HCT116 (cell line): ENCODE measurements around the gene ZNF611. TPM values are rescaled to one million over a fixed set of nuclear protein-coding genes. Genes with fewer than 3 reads are reported as not detected.
A peak's percentile ranks its signal among the peaks of the same experiment; 100 is the strongest.
"Not testable (repeated sequence)": the region's sequence is repeated elsewhere in the genome, so short reads cannot be mapped to it uniquely, and the experiment has no call there.

ENCODE experiments used
- ATAC-seq: fragments of 200-7000 bp; cut with Tn5 transposase; 2 replicates; pipeline ENCODE4 v1.9.1; 2020; ENCODE audit warnings: mild to moderate bottlenecking, moderate library complexity
- Bru-seq: library from RNA; stranded (reverse); fragments of 400-500 nt; gene quantifications from one replicate; lab custom pipeline; 2021; lab: Mats Ljungman, UMichigan
- BruChase-seq, 2 experiments: library from RNA; stranded (reverse); fragments of 400-500 nt; gene quantifications; one replicate each; lab custom pipeline; 2021; lab: Mats Ljungman, UMichigan
- BruUV-seq: library from RNA; stranded (reverse); fragments of 400-500 nt; replicated peaks from 2 replicates; lab custom pipeline; 2021; lab: Mats Ljungman, UMichigan
- CTCF ChIA-PET: fragments of 300-600 bp; sonication (Branson Sonifier 250); formaldehyde crosslinking; loops from one replicate; lab custom pipeline; 2021; ENCODE audit warnings: antibody characterized with exemption; lab: Charles Lee
- POLR2A ChIA-PET: fragments of 300-600, 350-600 bp; sonication (Branson Sonifier 250); formaldehyde crosslinking; loops from one replicate; lab custom pipeline; 2021; ENCODE audit warnings: antibody characterized with exemption; lab: Charles Lee
- RAD21 ChIA-PET, 2 experiments: fragments of 300-600 bp; sonication (Branson Sonifier 250); formaldehyde crosslinking; loops; one replicate each; lab custom pipeline; 2023; ENCODE audit warnings: low total read pairs in 2 of 2; ENCODE audit not compliant: uncharacterized antibody in 2 of 2, unreplicated experiment in 2 of 2, low non-redundant PET in 1 of 2; lab: Charles Lee
- DNase-seq: peaks from one replicate; pipeline ENCODE4 v3.0.0-alpha.2; 2010; ENCODE audit warnings: low read depth, low spot score
- H2AFZ ChIP-seq: fragments of 200-600 bp; shearing (Covaris generic), sonication (generic); 2 replicates; pipeline ENCODE4 v1.6.1; 2017; ENCODE audit warnings: low read depth, mixed run types, mixed read lengths, antibody characterized with exemption, low read length; ENCODE audit not compliant: poor library complexity, severe bottlenecking
- H3K27ac ChIP-seq: 2 replicates; pipeline ENCODE4 v1.5.1; 2012; ENCODE audit warnings: low read depth, low read length
- H3K27me3 ChIP-seq: fragments of 200-600 bp; sonication (generic); 2 replicates; pipeline ENCODE4 v1.6.1; 2016; ENCODE audit warnings: mixed run types, low read length, mixed read lengths; ENCODE audit not compliant: insufficient read depth
- H3K36me3 ChIP-seq, 2 experiments: fragments of 200-500 bp in 1 of 2; fragments of 200-600 bp in 1 of 2; sonication (Bioruptor generic) in 1 of 2; sonication (generic) in 1 of 2; 2 replicates each; pipeline versions ENCODE4 v1.5.1 to v1.6.1; 2014 to 2016; ENCODE audit warnings: low read length in 2 of 2, inconsistent platforms in 1 of 2, mixed read lengths in 1 of 2, mixed run types in 1 of 2; ENCODE audit not compliant: insufficient read depth in 2 of 2, control insufficient read depth in 1 of 2
- H3K4me1 ChIP-seq, 2 experiments: fragments of 200-600 bp in 1 of 2; sonication (generic) in 1 of 2; 2 replicates each; pipeline versions ENCODE4 v1.5.1 to v1.6.1; 2012 to 2017; ENCODE audit warnings: low read length in 2 of 2, inconsistent platforms in 1 of 2, mild to moderate bottlenecking in 1 of 2, mixed read lengths in 1 of 2, mixed run types in 1 of 2, moderate library complexity in 1 of 2; ENCODE audit not compliant: insufficient read depth in 2 of 2, control insufficient read depth in 1 of 2
- H3K4me2 ChIP-seq: fragments of 200-600 bp; sonication (generic); 2 replicates; pipeline ENCODE4 v1.6.1; 2017; ENCODE audit warnings: mixed run types, low read length, mixed read lengths
- H3K4me3 ChIP-seq, 2 experiments: fragments of 200-600 bp in 1 of 2; sonication (generic) in 1 of 2; replicated peaks in 1 of 2; 2 replicates each; pipeline ENCODE4 v1.5.1; 2011 to 2016; ENCODE audit warnings: low read length in 2 of 2, control low read depth in 1 of 2, low read depth in 1 of 2, mild to moderate bottlenecking in 1 of 2, mixed read lengths in 1 of 2, mixed run types in 1 of 2
- H3K79me2 ChIP-seq: fragments of 200-600 bp; sonication (generic); 2 replicates; pipeline ENCODE4 v1.6.1; 2017; ENCODE audit warnings: mild to moderate bottlenecking, mixed run types, low read length, moderate library complexity, mixed read lengths; ENCODE audit not compliant: insufficient read depth
- H3K9ac ChIP-seq: fragments of 200-600 bp; sonication (generic); 2 replicates; pipeline ENCODE4 v1.6.1; 2016; ENCODE audit warnings: low read length, mixed read lengths
- H3K9me2 ChIP-seq: fragments of 200-600 bp; sonication (generic), shearing (Covaris generic); 2 replicates; pipeline ENCODE4 v1.6.1; 2017; ENCODE audit warnings: mixed run types, mild to moderate bottlenecking, moderate library complexity; ENCODE audit not compliant: insufficient read depth
- H3K9me3 ChIP-seq, 2 experiments: fragments of 200-500 bp in 1 of 2; fragments of 200-600 bp in 1 of 2; sonication (Bioruptor generic) in 1 of 2; sonication (generic) in 1 of 2; 2 replicates each; pipeline ENCODE4 v1.6.1; 2014 to 2017; ENCODE audit warnings: low read length in 2 of 2, mixed read lengths in 2 of 2, inconsistent platforms in 1 of 2, low read depth in 1 of 2, mild to moderate bottlenecking in 1 of 2, mixed run types in 1 of 2, moderate library complexity in 1 of 2; ENCODE audit not compliant: control insufficient read depth in 1 of 2, insufficient read depth in 1 of 2
- H4K20me1 ChIP-seq: fragments of 200-600 bp; sonication (generic), shearing (Covaris generic); 2 replicates; pipeline ENCODE4 v1.6.1; 2017; ENCODE audit warnings: mixed run types, mild to moderate bottlenecking, moderate library complexity; ENCODE audit not compliant: insufficient read depth
- CTCF ChIP-seq, 3 experiments: fragments of 200-600 bp in 1 of 3; sonication (generic) in 1 of 3; IDR thresholded peaks in 2 of 3; conservative IDR thresholded peaks in 1 of 3; 2 replicates each; pipeline ENCODE4 v1.5.1; 2012 to 2017; ENCODE audit warnings: low read depth in 2 of 3, low read length in 2 of 3, antibody characterized with exemption in 1 of 3, borderline replicate concordance in 1 of 3, control low read depth in 1 of 3, mild to moderate bottlenecking in 1 of 3, mixed read lengths in 1 of 3, mixed run types in 1 of 3, moderate library complexity in 1 of 3; ENCODE audit not compliant: insufficient read depth in 1 of 3
- ELF1 ChIP-seq: IDR thresholded peaks from 2 replicates; pipeline ENCODE4 v1.6.1; 2012; ENCODE audit warnings: low read depth, borderline replicate concordance
- FOSL1 ChIP-seq: IDR thresholded peaks from 2 replicates; pipeline ENCODE4 v1.6.1; 2012; ENCODE audit warnings: low read depth
- JUND ChIP-seq: IDR thresholded peaks from 2 replicates; pipeline ENCODE4 v1.6.1; 2012
- POLR2A ChIP-seq: IDR thresholded peaks from 2 replicates; pipeline ENCODE4 v1.7.0; 2011; ENCODE audit warnings: borderline replicate concordance; ENCODE audit not compliant: insufficient read depth, insufficient read length; ENCODE audit errors: extremely low read depth
- POLR2AphosphoS5 ChIP-seq: IDR thresholded peaks from 2 replicates; pipeline ENCODE4 v1.6.1; 2011; ENCODE audit warnings: mild to moderate bottlenecking, low read depth, low read length, moderate library complexity
- RAD21 ChIP-seq: IDR thresholded peaks from 2 replicates; pipeline ENCODE4 v1.6.1; 2012; ENCODE audit warnings: low read depth, mild to moderate bottlenecking
- SIN3A ChIP-seq: IDR thresholded peaks from 2 replicates; pipeline ENCODE4 v1.6.1; 2012; ENCODE audit warnings: low read depth
- SP1 ChIP-seq: IDR thresholded peaks from 2 replicates; pipeline ENCODE4 v1.6.1; 2012; ENCODE audit warnings: low read depth
- ZFX ChIP-seq: fragments of 450-650 bp; IDR thresholded peaks from 2 replicates; pipeline ENCODE4 v1.6.1; 2017
- intact Hi-C: fragments of 100-400 bp; cut with micrococcal nuclease; formaldehyde crosslinking; loops from 2 replicates; pipeline ENCODE4 v1.10.0; 2022
- long read RNA-seq: library from polyadenylated mRNA; unstranded; transcript quantifications from one replicate; pipeline ENCODE4 v2.0.0, GENCODE V29; 2021; ENCODE audit not compliant: unreplicated experiment
- polyA plus RNA-seq: library from polyadenylated mRNA; unstranded; fragments of >200 nt; gene quantifications from 2 replicates; pipeline ENCODE4 v1.2.1, GENCODE V29; 2012; ENCODE audit warnings: missing spikeins
- total RNA-seq: library from RNA; stranded (reverse); gene quantifications from one replicate; pipeline ENCODE4 v1.2.1, GENCODE V29; 2021; ENCODE audit not compliant: unreplicated experiment

The ZNF611 gene
- total RNA-seq (12.2 TPM), Bru-seq, nascent RNA (percentile 61 among the genes with signal in this experiment), BruChase-seq, experiment 1, labeled RNA remaining after a 6-hour chase (percentile 64 among the genes with signal in this experiment), BruChase-seq, experiment 2, labeled RNA remaining after a 2-hour chase (percentile 64 among the genes with signal in this experiment)
- polyA plus RNA-seq, result 2.7 and 3.0 TPM in 2 replicates
- long read RNA-seq, full-length matches to known transcripts, result 2 of 8 reads
- long read RNA-seq, partial matches to known transcripts, result 0 of 8 reads
- long read RNA-seq, other reads (novel, unspliced or antisense), result 6 of 8 reads

GRCh38 chr19:52734893-52735661 lies at the start of gene ZNF611:
ZNF611 (minus strand) TSS chr19:52735044; CDS start chr19:52715894, 19,150 bp downstream.
- H3K9me3 ChIP-seq, result peaks cover 4 to 8% of the 10 kb centered on the region in 2 experiments; a peak in 2 of 4 replicates
- H3K9ac ChIP-seq, result peak within 1 kb of the TSS; percentile 90
- no peaks in the 10 kb centered on the region for H4K20me1 ChIP-seq
- no TSS peak for BruUV-seq
- peak within 1 kb of the TSS; percentile 42 for H3K27ac ChIP-seq
- POLR2A ChIA-PET, result no interaction called here
- peak within 1 kb of the TSS; percentile 71 to 94 for H3K4me3 ChIP-seq
- peak; percentile 87 for DNase-seq
- peaks cover 3 to 10% of the 10 kb centered on the region in 2 experiments; a peak in 2 of 4 replicates for H3K4me1 ChIP-seq
- RAD21 ChIA-PET, result no interaction called here
- H3K36me3 ChIP-seq, result no peaks in the 10 kb centered on the region
- peak within 1 kb of the TSS; percentile 85 for H2AFZ ChIP-seq
- peak within 1 kb of the TSS; percentile 94 for H3K4me2 ChIP-seq
- intact Hi-C loops, result no loop called here
- CTCF ChIA-PET, result no interaction called here
- ATAC-seq, result peak; percentile 99
- H3K79me2 ChIP-seq, result no peaks in the 10 kb centered on the region
- no peaks in the 10 kb centered on the region for H3K9me2 ChIP-seq
- TF ChIP-seq ELF1 (peak; percentile 95), CTCF (IDR thresholded peaks at IDR 0.05 in 2 of 3, conservative IDR thresholded peaks at IDR 0.05 in 1 of 3; ENCODE audit: borderline replicate concordance in 1 of 3, insufficient read depth in 1 of 3, low read depth in 2 of 3, low read length in 2 of 3) (peak; percentile 14 to 71 (median 63); a peak in 5 of 6 replicates), JUND (no peak), RAD21 (peak; percentile 65), POLR2A (peak; percentile 27), FOSL1 (no peak), SP1 (peak; percentile 60), ZFX (no peak; the same call in 1 of the 2 replicates), POLR2AphosphoS5 (peak; percentile 89), SIN3A (peak; percentile 70; the same call in 1 of the 2 replicates)
- no peaks in the 10 kb centered on the region for H3K27me3 ChIP-seq

GRCh38 chr19:52782864-52783263 lies 48.0 kb upstream of the ZNF611 start:
- H3K36me3 ChIP-seq, H3K4me3 ChIP-seq, POLR2A ChIA-PET, RAD21 ChIA-PET, H4K20me1 ChIP-seq, H3K9me3 ChIP-seq, DNase-seq, H3K27ac ChIP-seq, H3K27me3 ChIP-seq, H3K4me2 ChIP-seq, BruUV-seq, H3K9me2 ChIP-seq, ATAC-seq, H3K9ac ChIP-seq, intact Hi-C loops, H2AFZ ChIP-seq, H3K79me2 ChIP-seq, CTCF ChIA-PET: not testable (repeated sequence)
- peaks cover 0 to 10% of the 10 kb centered on the region in 2 experiments; a peak in 3 of 4 replicates for H3K4me1 ChIP-seq
